Trophoblast cell (in vitro differentiated cells and primary cell): ENCODE data around the gene MN1.

Experiments
- DNase-seq, 2 donors: peaks; one replicate each; pipeline ENCODE4 v3.0.0-alpha.2; 2016
- H2AFZ ChIP-seq: 2 replicates; pipeline ENCODE4 v1.6.1; 2013; ENCODE audit warnings: low read length, moderate library complexity, mild to moderate bottlenecking; ENCODE audit not compliant: insufficient read depth, poor library complexity
- H2AK5ac ChIP-seq: 2 replicates; pipeline ENCODE4 v1.6.1; 2013; ENCODE audit warnings: mild to moderate bottlenecking, low read length
- H2BK120ac ChIP-seq: 2 replicates; pipeline ENCODE4 v1.6.1; 2013; ENCODE audit warnings: low read length, mild to moderate bottlenecking, moderate library complexity; ENCODE audit not compliant: insufficient read depth, poor library complexity
- H2BK12ac ChIP-seq: 2 replicates; pipeline ENCODE4 v1.6.1; 2013; ENCODE audit warnings: mild to moderate bottlenecking, low read length, moderate library complexity
- H2BK5ac ChIP-seq: 2 replicates; pipeline ENCODE4 v1.6.1; 2013; ENCODE audit warnings: low read length, low read depth, moderate library complexity, mild to moderate bottlenecking; ENCODE audit not compliant: poor library complexity
- H3K14ac ChIP-seq: 2 replicates; pipeline ENCODE4 v1.6.1; 2013; ENCODE audit warnings: mild to moderate bottlenecking, low read length
- H3K18ac ChIP-seq: 2 replicates; pipeline ENCODE4 v1.6.1; 2013; ENCODE audit warnings: mild to moderate bottlenecking, low read length
- H3K23ac ChIP-seq: 2 replicates; pipeline ENCODE4 v1.6.1; 2013; ENCODE audit warnings: low read length
- H3K27ac ChIP-seq: 2 replicates; pipeline ENCODE4 v1.5.1; 2013; ENCODE audit warnings: low read depth, mild to moderate bottlenecking, inconsistent platforms, low read length, moderate library complexity
- H3K27me3 ChIP-seq: 2 replicates; pipeline ENCODE4 v1.6.1; 2013; ENCODE audit warnings: inconsistent platforms, mild to moderate bottlenecking, low read length, moderate library complexity; ENCODE audit not compliant: insufficient read depth
- H3K36me3 ChIP-seq, 2 experiments: 1 replicate in 1 of 2; 2 replicates in 1 of 2; pipeline ENCODE4 v1.6.1; 2013; ENCODE audit warnings: low read length in 2 of 2, mild to moderate bottlenecking in 2 of 2, moderate library complexity in 1 of 2; ENCODE audit not compliant: insufficient read depth in 2 of 2, control insufficient read depth in 1 of 2
- H3K4ac ChIP-seq: 2 replicates; pipeline ENCODE4 v1.6.1; 2013; ENCODE audit warnings: low read depth, mild to moderate bottlenecking, low read length, moderate library complexity
- H3K4me1 ChIP-seq, 2 experiments: 1 replicate in 1 of 2; 2 replicates in 1 of 2; pipeline ENCODE4 v1.6.1; 2013; ENCODE audit warnings: low read length in 2 of 2, mild to moderate bottlenecking in 2 of 2, moderate library complexity in 1 of 2; ENCODE audit not compliant: insufficient read depth in 2 of 2, control insufficient read depth in 1 of 2
- H3K4me2 ChIP-seq: 2 replicates; pipeline ENCODE4 v1.6.1; 2013; ENCODE audit warnings: inconsistent platforms, mild to moderate bottlenecking, low read length, moderate library complexity
- H3K4me3 ChIP-seq: 2 replicates; pipeline ENCODE4 v1.5.1; 2013; ENCODE audit warnings: mild to moderate bottlenecking, low read depth, low read length, inconsistent platforms
- H3K79me1 ChIP-seq: one replicate; pipeline ENCODE4 v1.6.1; 2013; ENCODE audit warnings: low read length
- H3K79me2 ChIP-seq: 2 replicates; pipeline ENCODE4 v1.6.1; 2013; ENCODE audit warnings: low read length, mild to moderate bottlenecking; ENCODE audit not compliant: control insufficient read depth, insufficient read depth, poor library complexity
- H3K9ac ChIP-seq: 2 replicates; pipeline ENCODE4 v1.6.1; 2013; ENCODE audit warnings: mild to moderate bottlenecking, low read length
- H3K9me3 ChIP-seq: 2 replicates; pipeline ENCODE4 v1.6.1; 2013; ENCODE audit warnings: low read depth, mild to moderate bottlenecking, control low read depth, inconsistent platforms, low read length; ENCODE audit not compliant: insufficient read depth
- H4K12ac ChIP-seq: 2 replicates; pipeline ENCODE4 v1.6.1; 2013; ENCODE audit warnings: low read depth, mild to moderate bottlenecking, low read length, moderate library complexity
- H4K8ac ChIP-seq: 2 replicates; pipeline ENCODE4 v1.6.1; 2013; ENCODE audit warnings: low read depth, mild to moderate bottlenecking, low read length, moderate library complexity
- H4K91ac ChIP-seq: one replicate; pipeline ENCODE4 v1.6.1; 2013; ENCODE audit warnings: low read depth, mild to moderate bottlenecking, low read length, moderate library complexity
- WGBS: extraction: QIAGEN DNeasy Blood & Tissue Kit; methylation state at CpG from one replicate; pipeline ENCODE4 v1.1.7; 2013; ENCODE audit warnings: missing lambda C conversion rate; ENCODE audit not compliant: insufficient read length, insufficient coverage; ENCODE audit errors: extremely low coverage; 5-methylcytosine and 5-hydroxymethylcytosine counted together

Gene MN1

GRCh38 chr22:27709919-27710675 is 91.5 kb downstream of the MN1 start:
- H2BK12ac ChIP-seq, result no peak overlapping the region
- no peak overlapping the region for H3K14ac ChIP-seq
- no peak overlapping the region for H3K27ac ChIP-seq
- H3K4me2 ChIP-seq, result no peak overlapping the region
- no peaks in the 10 kb centered on the region for H3K79me2 ChIP-seq
- no peak overlapping the region for H3K4me3 ChIP-seq
- H2BK5ac ChIP-seq, result no peak overlapping the region
- no peak overlapping the region for H4K91ac ChIP-seq
- H4K12ac ChIP-seq, result no peak overlapping the region
- H3K79me1 ChIP-seq, result no peaks in the 10 kb centered on the region
- no peak overlapping the region for H2BK120ac ChIP-seq
- H4K8ac ChIP-seq, result no peak overlapping the region
- WGBS, result 100% methylated on average over 1 of the region's 8 CpGs
- no peaks in the 10 kb centered on the region for H3K27me3 ChIP-seq
- H2AK5ac ChIP-seq, result no peak overlapping the region
- no peak overlapping the region for H2AFZ ChIP-seq
- H3K18ac ChIP-seq, result no peak overlapping the region
- H3K9ac ChIP-seq, result no peak overlapping the region
- no peak overlapping the region for H3K23ac ChIP-seq
- peaks cover 2% of the 10 kb centered on the region for H3K9me3 ChIP-seq
- H3K4ac ChIP-seq, result no peak overlapping the region
- no peak for DNase-seq
- no peaks in the 10 kb centered on the region for H3K36me3 ChIP-seq
- no peaks in the 10 kb centered on the region for H3K4me1 ChIP-seq

- Histone ChIP-seq H3K4me1 (no peaks in the 10 kb centered on the region), H3K27ac (no peak overlapping the region), H3K23ac (no peak overlapping the region), H3K79me2 (no peaks in the 10 kb centered on the region), H3K27me3 (no peaks in the 10 kb centered on the region), H3K4me2 (no peak overlapping the region), H2BK120ac (no peak overlapping the region), H3K36me3 (no peaks in the 10 kb centered on the region), H3K4me3 (no peak overlapping the region), H4K12ac (no peak overlapping the region), H2AFZ (no peak overlapping the region), H3K79me1 (no peaks in the 10 kb centered on the region), H2BK12ac (no peak overlapping the region), H3K4ac (no peak overlapping the region), H2BK5ac (no peak overlapping the region), H3K18ac (no peak overlapping the region), H3K9ac (no peak overlapping the region), H3K14ac (no peak overlapping the region), H3K9me3 (peaks cover 6% of the 10 kb centered on the region), H4K8ac (no peak overlapping the region), H2AK5ac (no peak overlapping the region), H4K91ac (no peak overlapping the region)
- DNase-seq, result no peak
- WGBS, result no CpG with 5 or more reads among the region's 5 CpGs
Measured at GRCh38 chr22:27706489-27706888, 95.1 kb downstream of the MN1 start.

GRCh38 chr22:27705408-27706080 is 96.0 kb downstream of the MN1 start:
- no peak overlapping the region for H4K12ac ChIP-seq
- H3K79me2 ChIP-seq, result no peaks in the 10 kb centered on the region
- no peak overlapping the region for H3K14ac ChIP-seq
- no peaks in the 10 kb centered on the region for H3K36me3 ChIP-seq
- H2BK5ac ChIP-seq, result no peak overlapping the region
- WGBS, result no CpG with 5 or more reads among the region's 12 CpGs
- no peaks in the 10 kb centered on the region for H3K4me1 ChIP-seq
- no peak overlapping the region for H3K9ac ChIP-seq
- H3K27me3 ChIP-seq, result no peaks in the 10 kb centered on the region
- no peak overlapping the region for H2BK120ac ChIP-seq
- H3K79me1 ChIP-seq, result no peaks in the 10 kb centered on the region
- H3K9me3 ChIP-seq, result peaks cover 6% of the 10 kb centered on the region
- H2BK12ac ChIP-seq, result no peak overlapping the region
- no peak overlapping the region for H2AK5ac ChIP-seq
- H2AFZ ChIP-seq, result no peak overlapping the region
- H4K91ac ChIP-seq, result no peak overlapping the region
- H3K18ac ChIP-seq, result no peak overlapping the region
- H3K27ac ChIP-seq, result no peak overlapping the region
- H3K4ac ChIP-seq, result no peak overlapping the region
- DNase-seq, result no peak
- no peak overlapping the region for H3K4me3 ChIP-seq
- H4K8ac ChIP-seq, result no peak overlapping the region
- no peak overlapping the region for H3K23ac ChIP-seq
- no peak overlapping the region for H3K4me2 ChIP-seq

- no peak overlapping the region for H2BK12ac ChIP-seq
- no peak overlapping the region for H3K18ac ChIP-seq
- H3K9me3 ChIP-seq, result peaks cover 4% of the 10 kb centered on the region
- H2AK5ac ChIP-seq, result no peak overlapping the region
- H3K27ac ChIP-seq, result no peak overlapping the region
- no peak overlapping the region for H3K4me3 ChIP-seq
- no peaks in the 10 kb centered on the region for H3K36me3 ChIP-seq
- no peak overlapping the region for H3K9ac ChIP-seq
- no peaks in the 10 kb centered on the region for H3K4me1 ChIP-seq
- H2AFZ ChIP-seq, result no peak overlapping the region
- H3K4me2 ChIP-seq, result no peak overlapping the region
- H2BK120ac ChIP-seq, result no peak overlapping the region
- no peak overlapping the region for H4K12ac ChIP-seq
- WGBS, result no CpG with 5 or more reads among the region's 6 CpGs
- H3K79me2 ChIP-seq, result no peaks in the 10 kb centered on the region
- no peak overlapping the region for H4K8ac ChIP-seq
- no peaks in the 10 kb centered on the region for H3K27me3 ChIP-seq
- DNase-seq, result no peak
- no peak overlapping the region for H4K91ac ChIP-seq
- no peak overlapping the region for H3K4ac ChIP-seq
- no peak overlapping the region for H3K14ac ChIP-seq
- no peak overlapping the region for H3K23ac ChIP-seq
- H3K79me1 ChIP-seq, result no peaks in the 10 kb centered on the region
- no peak overlapping the region for H2BK5ac ChIP-seq
Measured at GRCh38 chr22:27704581-27704980, 97.0 kb downstream of the MN1 start.
